ENCODE measurements around the gene TMEM271.

DNA sequence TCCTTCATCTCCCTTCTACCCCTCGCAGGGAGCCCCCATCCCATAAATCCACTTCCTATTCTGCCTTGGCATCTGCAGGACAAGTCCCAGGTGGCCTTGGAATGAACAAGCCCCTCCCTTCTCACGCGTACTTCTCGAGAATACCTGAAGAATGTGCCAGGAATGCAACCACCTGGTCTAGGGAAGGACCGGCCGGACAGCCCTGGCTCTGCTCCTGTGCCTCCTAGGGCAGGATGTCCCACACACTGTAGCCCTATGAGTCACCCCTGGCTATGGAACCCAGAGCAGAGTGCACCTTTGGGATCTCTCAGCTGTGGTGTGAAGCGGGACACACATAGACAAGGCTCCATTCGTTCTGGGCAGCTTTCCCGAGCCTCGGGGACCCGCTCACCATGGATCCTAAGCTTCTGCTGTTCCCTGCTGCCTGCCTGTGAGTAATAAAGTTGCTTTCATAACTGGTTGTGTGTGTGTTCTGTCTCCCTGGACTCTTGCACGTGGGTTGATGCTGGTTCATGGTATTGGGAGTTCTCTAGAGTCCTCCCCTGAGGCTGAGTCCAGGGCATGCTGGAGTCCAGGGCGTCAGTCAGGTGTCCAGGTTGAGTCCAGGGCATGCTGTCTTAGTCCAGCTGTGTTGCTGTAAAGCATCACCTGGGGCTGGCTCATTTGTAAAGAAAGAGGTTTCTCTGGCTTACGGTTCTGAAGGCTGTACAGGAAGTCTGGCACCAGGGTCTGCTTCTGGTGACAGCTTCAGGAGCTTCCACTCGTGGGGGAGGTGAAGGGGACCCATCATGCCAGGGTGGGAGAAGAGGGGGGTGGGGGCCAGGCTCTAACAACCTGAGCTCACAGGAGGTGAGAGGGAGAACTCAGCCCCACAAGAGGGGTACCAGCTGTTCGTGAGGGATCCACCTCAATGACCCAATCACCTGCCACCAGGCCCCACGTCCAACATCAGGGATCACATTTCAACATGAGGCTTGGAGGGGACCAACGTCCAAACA is 41.8 kb upstream of the TMEM271 start:
- no peak for TF ChIP-seq EZH2 (IDR thresholded peaks at IDR 0.05; ENCODE audit: low read length, missing control alignments)
- TF ChIP-seq, protein P1, sequence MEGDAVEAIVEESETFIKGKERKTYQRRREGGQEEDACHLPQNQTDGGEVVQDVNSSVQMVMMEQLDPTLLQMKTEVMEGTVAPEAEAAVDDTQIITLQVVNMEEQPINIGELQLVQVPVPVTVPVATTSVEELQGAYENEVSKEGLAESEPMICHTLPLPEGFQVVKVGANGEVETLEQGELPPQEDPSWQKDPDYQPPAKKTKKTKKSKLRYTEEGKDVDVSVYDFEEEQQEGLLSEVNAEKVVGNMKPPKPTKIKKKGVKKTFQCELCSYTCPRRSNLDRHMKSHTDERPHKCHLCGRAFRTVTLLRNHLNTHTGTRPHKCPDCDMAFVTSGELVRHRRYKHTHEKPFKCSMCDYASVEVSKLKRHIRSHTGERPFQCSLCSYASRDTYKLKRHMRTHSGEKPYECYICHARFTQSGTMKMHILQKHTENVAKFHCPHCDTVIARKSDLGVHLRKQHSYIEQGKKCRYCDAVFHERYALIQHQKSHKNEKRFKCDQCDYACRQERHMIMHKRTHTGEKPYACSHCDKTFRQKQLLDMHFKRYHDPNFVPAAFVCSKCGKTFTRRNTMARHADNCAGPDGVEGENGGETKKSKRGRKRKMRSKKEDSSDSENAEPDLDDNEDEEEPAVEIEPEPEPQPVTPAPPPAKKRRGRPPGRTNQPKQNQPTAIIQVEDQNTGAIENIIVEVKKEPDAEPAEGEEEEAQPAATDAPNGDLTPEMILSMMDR (conservative IDR thresholded peaks at IDR 0.05 in 1 of 2, IDR thresholded peaks at IDR 0.05 in 1 of 2; ENCODE audit: low read depth in 1 of 2, low read length in 2 of 2): no peak
